ENCODE data around the gene LRRC58. TPM values are rescaled to one million over a fixed set of nuclear protein-coding genes. Genes with fewer than 3 reads are reported as not detected.
"Not testable (repeated sequence)": the region's sequence is repeated elsewhere in the genome, so short reads cannot be mapped to it uniquely, and the experiment has no call there.

Gene LRRC58
- total RNA-seq, 2 experiments from 2014 or later: 24.1 to 30.2 TPM

DNA sequence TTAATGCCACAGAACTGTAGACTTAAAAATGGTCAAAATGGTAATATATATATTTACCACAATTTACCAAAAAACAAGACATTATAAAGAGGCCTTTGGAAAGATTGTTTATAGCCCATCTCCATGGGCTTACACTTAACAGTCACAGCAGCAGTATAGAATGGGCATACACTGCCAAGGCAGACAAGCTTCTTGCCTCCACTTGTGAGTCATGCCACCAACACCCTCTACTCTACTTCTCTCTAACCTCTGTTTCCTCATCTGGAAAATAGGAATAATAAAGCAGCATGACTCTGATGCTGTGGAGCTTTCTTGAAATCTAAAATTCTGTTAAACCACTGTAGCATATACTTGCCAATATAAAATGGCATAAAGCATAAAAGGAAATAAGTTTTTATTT lies 49.8 kb downstream of the LRRC58 start:
- Histone ChIP-seq H3K79me2 (ENCODE audit: insufficient read depth, low read depth, low read length) (no peaks in the 10 kb centered on the region), H3K36me3 (ENCODE audit: insufficient read depth, low read length) (no peaks in the 10 kb centered on the region), H3K9me2 (ENCODE audit: insufficient read depth, low read length) (no peaks in the 10 kb centered on the region), H3K27ac (ENCODE audit: low read depth, low read length, poor library complexity, severe bottlenecking) (no peak overlapping the region), H2AFZ (ENCODE audit: low read length) (no peak overlapping the region), H3K4me3 (ENCODE audit: low read depth, low read length, poor library complexity, severe bottlenecking) (no peak overlapping the region), H3K4me2 (ENCODE audit: low read length) (no peak overlapping the region), H3K9me3 (ENCODE audit: low read length) (no peaks in the 10 kb centered on the region), H3K4me1 (ENCODE audit: insufficient read depth, low read length, poor library complexity, severe bottlenecking) (no peaks in the 10 kb centered on the region), H4K20me1 (ENCODE audit: insufficient read depth, low read length) (no peaks in the 10 kb centered on the region)
- DNase-seq (ENCODE audit: low spot score): no peak
- POLR2A ChIA-PET: no interaction called here
- TF ChIP-seq, protein P1, sequence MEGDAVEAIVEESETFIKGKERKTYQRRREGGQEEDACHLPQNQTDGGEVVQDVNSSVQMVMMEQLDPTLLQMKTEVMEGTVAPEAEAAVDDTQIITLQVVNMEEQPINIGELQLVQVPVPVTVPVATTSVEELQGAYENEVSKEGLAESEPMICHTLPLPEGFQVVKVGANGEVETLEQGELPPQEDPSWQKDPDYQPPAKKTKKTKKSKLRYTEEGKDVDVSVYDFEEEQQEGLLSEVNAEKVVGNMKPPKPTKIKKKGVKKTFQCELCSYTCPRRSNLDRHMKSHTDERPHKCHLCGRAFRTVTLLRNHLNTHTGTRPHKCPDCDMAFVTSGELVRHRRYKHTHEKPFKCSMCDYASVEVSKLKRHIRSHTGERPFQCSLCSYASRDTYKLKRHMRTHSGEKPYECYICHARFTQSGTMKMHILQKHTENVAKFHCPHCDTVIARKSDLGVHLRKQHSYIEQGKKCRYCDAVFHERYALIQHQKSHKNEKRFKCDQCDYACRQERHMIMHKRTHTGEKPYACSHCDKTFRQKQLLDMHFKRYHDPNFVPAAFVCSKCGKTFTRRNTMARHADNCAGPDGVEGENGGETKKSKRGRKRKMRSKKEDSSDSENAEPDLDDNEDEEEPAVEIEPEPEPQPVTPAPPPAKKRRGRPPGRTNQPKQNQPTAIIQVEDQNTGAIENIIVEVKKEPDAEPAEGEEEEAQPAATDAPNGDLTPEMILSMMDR (conservative IDR thresholded peaks at IDR 0.05; ENCODE audit: low read length): no peak
- TF ChIP-seq EZH2phosphoT487 (IDR thresholded peaks at IDR 0.05; ENCODE audit: borderline replicate concordance, low read depth, low read length): no peak
- CTCF ChIA-PET (ENCODE audit: unreplicated experiment): no interaction called here
- intact Hi-C loops (cut with micrococcal nuclease; ENCODE audit: unreplicated experiment): no loop called here
- no TSS peak for BruUV-seq (replicated peaks)

DNA sequence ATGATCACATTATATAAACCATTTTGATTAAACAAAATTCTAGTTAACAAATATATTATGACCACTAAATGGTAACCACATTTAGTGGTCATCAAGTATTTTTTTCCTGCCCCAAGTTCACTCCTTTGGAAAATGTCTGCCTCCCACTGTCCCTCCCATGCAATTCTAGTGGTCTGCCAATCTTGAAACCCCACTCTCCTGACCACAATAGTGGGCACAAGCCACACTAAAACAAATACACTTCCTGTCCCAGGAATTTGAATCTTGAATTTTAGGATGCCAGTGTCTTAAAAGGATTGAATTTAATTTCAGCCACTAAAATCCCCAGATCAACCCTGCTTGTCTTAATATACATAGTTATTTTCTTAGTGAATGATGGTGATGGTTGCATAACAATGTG lies 50.2 kb downstream of the LRRC58 start:
- H3K4me2 ChIP-seq (ENCODE audit: low read length): no peak overlapping the region
- intact Hi-C loops (cut with micrococcal nuclease; ENCODE audit: unreplicated experiment): no loop called here
- no peaks in the 10 kb centered on the region for H3K9me3 ChIP-seq (ENCODE audit: low read length)
- ChIA-PET CTCF (ENCODE audit: unreplicated experiment) (no interaction called here), POLR2A (interaction anchor here (0.8 kb wide), 1 partner anchor 250 kb away, joined by 3 read pairs; no protein-coding TSS in a partner anchor)
- H3K79me2 ChIP-seq (ENCODE audit: insufficient read depth, low read depth, low read length): no peaks in the 10 kb centered on the region
- no peaks in the 10 kb centered on the region for H4K20me1 ChIP-seq (ENCODE audit: insufficient read depth, low read length)
- no peak overlapping the region for H3K27ac ChIP-seq (ENCODE audit: low read depth, low read length, poor library complexity, severe bottlenecking)
- no peaks in the 10 kb centered on the region for H3K36me3 ChIP-seq (ENCODE audit: insufficient read depth, low read length)
- TF ChIP-seq EZH2phosphoT487 (IDR thresholded peaks at IDR 0.05; ENCODE audit: borderline replicate concordance, low read depth, low read length): no peak
- TF ChIP-seq, protein P1 (conservative IDR thresholded peaks at IDR 0.05; ENCODE audit: low read length): no peak
- DNase-seq (ENCODE audit: low spot score): no peak
- no peak overlapping the region for H2AFZ ChIP-seq (ENCODE audit: low read length)
- H3K9me2 ChIP-seq (ENCODE audit: insufficient read depth, low read length): no peaks in the 10 kb centered on the region
- BruUV-seq (replicated peaks): no TSS peak
- no peaks in the 10 kb centered on the region for H3K4me1 ChIP-seq (ENCODE audit: insufficient read depth, low read length, poor library complexity, severe bottlenecking)
- H3K4me3 ChIP-seq (ENCODE audit: low read depth, low read length, poor library complexity, severe bottlenecking): no peak overlapping the region

DNA sequence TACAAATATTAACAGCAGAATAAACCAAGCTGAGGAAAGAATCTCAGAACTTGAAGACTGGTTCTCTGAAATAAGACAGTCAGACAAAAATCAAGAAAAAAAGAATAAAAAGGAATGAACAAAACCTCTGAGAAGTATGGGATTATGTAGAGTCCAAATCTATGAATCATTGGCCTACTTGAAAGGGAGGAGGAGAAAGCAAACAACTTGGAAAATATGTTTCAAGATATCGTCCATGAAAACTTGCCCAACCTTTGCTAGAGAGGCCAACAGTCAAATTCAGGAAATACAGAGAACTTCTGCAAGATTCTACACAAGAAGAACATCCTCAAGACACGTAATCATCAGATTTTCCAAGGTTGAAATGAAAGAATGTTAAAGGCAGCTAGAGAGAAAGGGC lies 57.6 kb downstream of the LRRC58 start:
- DNase-seq (ENCODE audit: low spot score); H3K4me2 ChIP-seq (ENCODE audit: low read length); POLR2A ChIA-PET; H3K27ac ChIP-seq (ENCODE audit: low read depth, low read length, poor library complexity, severe bottlenecking); H4K20me1 ChIP-seq (ENCODE audit: insufficient read depth, low read length); H3K4me1 ChIP-seq (ENCODE audit: insufficient read depth, low read length, poor library complexity, severe bottlenecking); BruUV-seq (replicated peaks); H3K9me2 ChIP-seq (ENCODE audit: insufficient read depth, low read length); H3K79me2 ChIP-seq (ENCODE audit: insufficient read depth, low read depth, low read length); H3K9me3 ChIP-seq (ENCODE audit: low read length); H2AFZ ChIP-seq (ENCODE audit: low read length); H3K4me3 ChIP-seq (ENCODE audit: low read depth, low read length, poor library complexity, severe bottlenecking); CTCF ChIA-PET (ENCODE audit: unreplicated experiment); intact Hi-C loops (cut with micrococcal nuclease; ENCODE audit: unreplicated experiment); H3K36me3 ChIP-seq (ENCODE audit: insufficient read depth, low read length): not testable (repeated sequence)
